NCI-H187 (cell line): ENCODE results near the gene SPIN1.

Source experiments
- DNase-seq, 2 experiments: peaks; one replicate each; lab custom pipeline; 2025; lab: John Stamatoyannopoulos, UW

Gene SPIN1

DNA sequence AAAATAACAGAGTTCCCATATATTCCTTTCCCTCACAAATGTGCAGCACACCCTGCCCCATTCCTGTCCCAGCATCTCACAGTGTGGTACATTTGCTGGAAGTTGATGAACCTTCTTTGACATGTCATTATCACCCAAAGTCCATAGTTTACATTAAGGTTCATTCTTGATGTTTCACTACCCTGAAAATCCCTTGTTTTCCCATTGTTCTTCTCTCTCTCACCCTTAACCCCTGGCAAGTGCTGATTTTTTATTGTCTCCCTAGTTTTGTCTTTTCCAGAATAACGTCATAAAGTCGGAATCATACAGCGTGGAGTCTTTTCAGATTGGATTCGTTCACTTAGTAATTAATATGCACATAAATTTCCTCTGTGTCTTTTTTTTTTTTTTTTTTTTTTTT is 48.1 kb downstream of the SPIN1 start:
- DNase-seq = no peak

DNA sequence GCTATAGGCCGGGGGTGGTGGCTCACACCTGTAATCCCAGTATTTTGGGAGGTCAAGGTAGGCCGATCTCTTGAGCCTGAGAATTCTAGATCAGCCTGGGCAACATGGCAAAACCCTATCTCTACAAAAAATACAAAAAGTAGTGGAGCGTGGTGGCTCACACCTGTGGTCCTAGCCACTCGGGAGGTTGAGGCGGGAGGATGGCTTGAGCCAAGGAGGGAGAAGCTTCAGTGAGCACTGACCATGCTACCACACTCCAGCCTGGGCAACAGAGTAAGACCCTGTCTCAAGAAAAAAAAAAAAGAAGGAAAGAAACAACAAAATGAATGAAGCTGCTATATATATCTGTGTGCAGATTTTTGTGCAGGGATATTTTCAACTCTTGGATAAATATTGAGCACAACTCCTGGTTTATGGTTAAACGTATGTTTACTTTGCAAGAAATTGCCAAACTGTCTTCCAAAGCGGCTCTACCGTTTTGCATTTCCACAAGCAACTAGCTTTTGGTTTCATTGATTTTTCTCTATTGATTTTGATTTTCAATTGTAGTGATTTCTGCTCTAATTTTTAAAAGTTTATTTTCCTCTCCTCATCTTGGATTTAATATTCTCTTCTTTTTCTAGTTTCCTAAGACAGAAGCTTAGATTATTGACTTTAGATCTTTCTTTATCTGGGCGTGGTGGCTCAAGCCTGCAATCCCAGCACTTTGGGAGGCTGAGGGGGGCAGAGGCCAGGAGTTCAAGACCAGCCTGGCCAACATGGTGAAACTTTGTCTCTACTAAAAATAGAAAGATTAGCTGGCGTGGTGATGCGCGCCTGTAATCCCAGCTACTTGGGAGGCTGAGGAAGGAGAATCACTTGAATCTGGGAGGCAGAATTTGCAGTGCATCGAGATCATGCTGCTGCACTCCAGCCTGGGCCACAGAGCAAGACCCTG is 49.2 kb downstream of the SPIN1 start:
- no peak for DNase-seq

- no peak for DNase-seq
Observed at GRCh38 chr9:88438811-88439210, 50.6 kb downstream of the SPIN1 start.

DNA sequence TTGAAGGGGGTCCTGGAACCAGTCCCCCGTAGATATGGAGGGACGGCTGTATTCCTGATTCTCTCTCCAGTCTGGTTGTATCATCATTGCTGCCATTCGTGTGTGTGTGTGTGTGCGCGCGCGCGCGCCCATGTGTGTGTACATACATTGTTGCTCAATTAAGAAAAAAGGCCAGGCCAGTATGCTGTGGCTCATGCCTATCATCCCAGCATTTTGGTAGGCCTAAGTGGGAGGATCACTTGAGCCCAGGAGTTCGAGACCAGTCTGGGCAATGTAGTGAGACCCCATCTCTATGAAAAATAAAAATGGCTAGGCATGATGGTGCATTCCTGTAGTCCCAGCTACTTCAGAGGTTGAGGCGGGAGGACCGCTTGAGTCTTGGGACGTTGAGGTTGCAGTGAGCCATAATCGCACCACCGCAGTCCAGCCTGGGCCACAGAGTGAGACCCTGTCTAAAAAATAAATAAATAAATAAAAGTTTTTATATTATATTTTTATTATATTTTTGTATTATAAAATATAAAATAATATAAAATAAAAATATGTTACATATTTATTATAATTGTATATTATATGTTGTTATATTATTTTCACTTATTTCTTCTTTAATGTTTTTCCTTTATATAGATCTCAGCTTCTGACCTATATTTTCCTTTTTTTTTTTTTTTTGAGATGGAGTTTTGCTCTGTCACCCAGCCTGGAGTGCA is 53.2 kb downstream of the SPIN1 start:
- DNase-seq = no peak

DNA sequence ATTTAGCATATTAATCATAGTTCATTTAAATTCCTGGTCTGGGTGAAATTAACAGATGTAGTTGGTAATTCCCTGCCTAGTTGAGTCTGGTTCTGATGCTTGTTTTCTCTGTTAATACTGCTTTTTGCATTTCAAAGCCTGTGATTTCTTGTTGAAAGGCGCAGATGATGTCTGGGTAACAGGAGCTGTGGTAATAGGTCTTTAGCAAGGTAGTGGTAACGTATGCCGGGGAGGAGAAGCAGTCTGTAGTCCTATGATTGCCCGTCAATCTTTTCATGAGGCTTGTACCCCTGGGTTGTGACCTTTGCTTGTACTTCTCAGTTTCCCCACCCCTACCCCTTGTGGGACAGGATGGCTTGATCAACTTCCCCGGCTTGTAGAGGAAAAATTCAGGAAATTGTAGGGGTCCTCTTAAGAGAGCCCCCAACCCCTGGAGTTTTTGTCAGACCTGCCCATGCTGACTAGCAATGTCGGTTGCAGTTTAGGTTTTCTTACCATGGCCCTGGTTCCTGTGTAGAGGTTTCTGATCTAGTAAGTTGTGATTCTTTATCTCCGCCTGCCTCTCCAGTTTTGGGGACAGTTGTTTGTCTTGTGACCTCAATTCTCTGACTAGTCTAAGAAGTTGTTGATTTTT is 55.4 kb downstream of the SPIN1 start:
- no peak for DNase-seq

- DNase-seq = no peak
Observed at GRCh38 chr9:88446728-88447127, 58.5 kb downstream of the SPIN1 start.

DNA sequence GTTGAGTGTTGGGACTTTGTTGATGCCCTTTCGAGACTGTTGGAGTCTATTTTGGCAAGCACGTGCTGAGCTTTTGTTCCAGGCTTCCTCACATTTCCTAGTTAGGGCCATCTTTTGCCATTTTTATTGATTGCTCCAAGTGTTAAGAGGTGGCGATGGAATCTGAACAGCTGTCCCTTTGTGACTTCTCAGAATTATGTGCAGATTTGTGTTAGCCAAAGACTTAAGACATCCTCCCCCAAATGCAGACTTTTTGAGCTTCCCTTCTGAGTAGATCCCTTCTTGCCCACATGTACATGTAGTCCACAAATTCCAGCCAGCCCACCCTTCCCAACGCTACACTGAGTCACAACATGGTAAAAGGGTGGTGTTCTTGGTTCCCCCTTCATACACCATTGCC is 59.2 kb downstream of the SPIN1 start:
- no peak for DNase-seq

DNA sequence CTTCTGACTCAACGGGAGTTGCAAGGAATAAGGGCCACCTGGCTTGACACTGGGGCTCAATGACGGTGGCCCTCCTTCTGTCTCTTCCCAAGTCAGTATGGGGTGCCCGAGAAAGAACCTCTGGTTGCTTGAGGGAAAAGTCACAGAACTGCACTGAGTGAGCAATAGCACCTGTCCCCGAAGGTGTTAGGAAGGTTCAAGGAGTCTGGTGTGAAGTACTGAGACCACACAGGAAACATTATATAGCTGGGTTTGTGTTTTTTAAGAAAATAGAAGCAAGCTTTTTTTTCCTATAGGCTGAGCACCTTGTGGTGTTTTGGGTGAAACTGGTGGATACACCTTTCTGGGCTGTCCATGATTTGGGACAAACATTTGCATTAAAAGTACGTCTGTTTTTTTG is 62.9 kb downstream of the SPIN1 start:
- no peak for DNase-seq

- DNase-seq = no peak
Observed at GRCh38 chr9:88458716-88459465, 70.6 kb downstream of the SPIN1 start.

DNA sequence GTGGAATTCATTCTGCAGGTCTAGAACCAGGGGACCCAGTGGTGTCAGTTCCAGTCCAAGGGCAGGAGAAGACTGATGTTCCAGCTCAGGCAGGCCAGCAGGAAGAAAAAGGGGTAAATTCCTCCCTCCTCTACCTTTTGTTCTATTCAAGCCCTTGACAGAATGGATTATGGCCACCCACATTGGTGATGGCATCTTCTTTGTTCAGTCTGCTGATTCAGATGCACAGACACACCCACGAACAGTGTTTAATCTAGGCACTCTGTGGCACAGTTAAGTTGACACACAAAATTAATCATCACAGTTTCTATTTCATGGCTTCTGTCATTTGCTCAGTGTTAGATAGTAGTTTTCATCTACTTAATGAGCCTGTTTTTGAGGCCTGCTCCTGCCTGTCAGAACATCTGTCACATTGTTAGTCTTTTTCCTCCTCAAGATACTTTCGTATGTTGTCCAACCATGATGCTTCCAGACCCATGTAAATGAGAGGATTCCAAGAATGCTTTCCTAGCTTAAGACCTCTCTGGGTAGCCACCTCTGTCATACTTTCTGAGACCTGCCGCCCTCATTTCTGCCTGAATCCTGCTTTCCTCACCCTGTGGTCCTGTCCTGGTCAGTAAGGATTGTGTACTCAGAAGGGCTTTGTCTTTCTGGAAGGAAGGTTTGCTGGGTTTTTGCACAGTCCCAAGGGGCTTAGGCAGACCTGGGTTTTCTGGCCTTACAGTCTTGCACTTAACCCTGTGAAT is 72.5 kb downstream of the SPIN1 start:
- no peak for DNase-seq

DNA sequence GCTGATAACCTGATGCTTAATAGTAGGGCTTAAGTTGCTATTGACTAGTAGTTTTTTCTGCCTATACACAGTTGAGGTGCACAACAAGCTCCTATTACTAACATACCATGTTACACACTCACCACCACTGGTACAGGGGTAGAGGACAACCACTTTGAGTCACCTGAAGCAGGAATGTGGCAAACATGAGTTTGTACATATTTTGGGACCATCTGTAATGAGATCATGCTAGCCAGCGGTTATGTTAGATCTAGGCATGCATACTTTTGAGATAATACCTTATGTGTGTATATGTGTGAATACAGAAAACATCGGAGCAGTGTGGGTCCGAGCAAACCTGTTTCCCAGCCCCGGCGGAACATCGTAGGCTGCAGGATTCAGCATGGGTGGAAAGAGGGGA is 73.9 kb downstream of the SPIN1 start:
- no peak for DNase-seq

- no peak for DNase-seq
Observed at GRCh38 chr9:88464851-88465250, 76.6 kb downstream of the SPIN1 start.

DNA sequence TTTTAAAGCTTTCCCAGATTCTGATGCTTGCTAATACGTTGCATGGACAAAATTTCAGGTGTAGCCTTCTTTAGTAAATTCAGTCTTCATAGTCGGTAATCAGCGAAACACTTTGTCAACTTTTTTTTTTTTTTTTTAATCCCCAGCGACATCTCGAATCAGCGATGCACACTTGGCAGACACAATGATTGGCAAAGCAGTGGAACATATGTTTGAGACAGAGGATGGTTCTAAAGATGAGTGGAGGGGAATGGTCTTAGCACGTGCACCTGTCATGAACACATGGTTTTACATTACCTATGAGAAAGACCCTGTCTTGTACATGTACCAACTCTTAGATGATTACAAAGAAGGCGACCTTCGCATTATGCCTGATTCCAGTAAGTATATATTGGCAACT is 80.0 kb downstream of the SPIN1 start:
- DNase-seq = no peak

DNA sequence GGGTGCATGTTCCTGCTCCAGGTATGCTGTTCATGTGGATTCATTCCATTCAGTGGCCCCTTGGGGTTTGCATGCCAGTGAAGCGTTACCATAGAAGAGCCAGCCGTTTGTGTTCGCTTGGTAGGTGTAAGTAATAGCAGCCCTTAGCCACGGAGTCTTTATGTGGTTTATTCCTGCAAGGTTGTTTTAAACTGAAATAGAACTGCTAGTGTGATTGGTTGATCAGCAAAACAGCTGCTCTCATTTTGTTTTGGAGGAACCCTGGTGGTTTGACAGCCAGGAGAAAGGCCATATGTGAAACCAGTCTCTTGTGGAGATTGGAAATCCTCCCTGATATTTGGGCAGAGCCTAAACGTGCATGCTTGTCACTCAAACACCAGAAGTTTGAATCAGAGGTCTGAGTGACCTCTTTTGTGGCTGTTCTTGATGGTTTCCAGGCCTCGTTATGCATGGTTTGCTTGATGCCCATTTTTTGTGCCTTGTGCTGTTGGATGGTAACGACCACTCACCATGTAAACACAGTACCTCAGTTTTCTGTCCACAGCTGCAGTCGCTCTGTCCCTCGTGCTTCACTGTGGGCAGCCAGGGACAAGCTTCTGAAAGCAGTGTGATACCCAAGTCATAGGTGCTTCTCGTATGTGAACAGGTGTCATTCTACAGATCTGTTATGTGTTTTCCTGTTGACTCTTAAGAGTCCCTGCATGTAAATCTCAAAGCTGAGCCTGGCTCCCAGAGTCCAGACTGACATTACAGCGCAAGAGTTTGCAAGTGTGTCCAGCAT is 88.4 kb downstream of the SPIN1 start:
- peak; percentile 54 to 65 for DNase-seq

DNA sequence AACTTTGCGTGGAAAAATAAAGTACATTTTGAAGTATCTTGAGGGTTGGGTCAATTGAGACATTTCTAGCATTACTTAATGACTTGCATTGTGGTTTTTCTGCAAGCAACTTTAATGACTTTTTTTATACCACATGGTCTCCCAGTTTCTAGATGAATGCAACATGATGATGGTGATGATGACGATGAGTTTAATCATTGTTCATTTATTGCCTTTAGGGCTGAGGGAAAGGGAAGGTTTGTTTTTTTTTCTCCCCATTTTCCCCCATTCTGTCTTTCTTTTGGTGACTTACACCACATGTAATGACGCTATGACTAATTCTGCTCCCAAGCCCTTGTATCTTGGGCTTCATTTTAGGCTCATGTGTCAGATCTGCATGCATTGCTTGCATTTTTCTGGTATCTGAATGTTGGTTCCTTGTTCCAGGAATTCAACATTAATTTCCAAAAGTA is 89.1 kb downstream of the SPIN1 start:
- DNase-seq = no peak

- DNase-seq = no peak
Observed at GRCh38 chr9:88478246-88478645, 90.0 kb downstream of the SPIN1 start.

DNA sequence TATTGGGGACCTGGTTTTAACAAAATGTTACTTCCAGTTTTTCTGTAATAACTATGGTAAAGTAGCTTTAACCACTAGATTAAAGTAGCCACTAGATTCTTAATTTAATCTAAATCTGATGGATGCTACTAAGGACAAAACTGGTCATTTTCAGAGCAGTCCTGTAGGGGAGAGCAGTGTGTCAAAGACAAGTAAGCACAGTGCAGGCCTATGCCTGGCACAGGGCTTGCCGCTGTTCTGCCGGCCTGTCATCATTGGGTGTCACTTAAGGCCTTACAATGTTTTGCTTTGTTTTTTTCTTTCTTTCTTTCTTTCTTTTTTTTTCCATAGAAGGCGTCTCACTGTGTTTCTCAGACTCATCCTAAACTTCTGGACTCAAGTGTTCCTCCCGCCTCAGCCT is 93.7 kb downstream of the SPIN1 start:
- no peak for DNase-seq

GRCh38 chr9:88488166-88488565 is 99.9 kb downstream of the SPIN1 start:
- no peak for DNase-seq

DNA sequence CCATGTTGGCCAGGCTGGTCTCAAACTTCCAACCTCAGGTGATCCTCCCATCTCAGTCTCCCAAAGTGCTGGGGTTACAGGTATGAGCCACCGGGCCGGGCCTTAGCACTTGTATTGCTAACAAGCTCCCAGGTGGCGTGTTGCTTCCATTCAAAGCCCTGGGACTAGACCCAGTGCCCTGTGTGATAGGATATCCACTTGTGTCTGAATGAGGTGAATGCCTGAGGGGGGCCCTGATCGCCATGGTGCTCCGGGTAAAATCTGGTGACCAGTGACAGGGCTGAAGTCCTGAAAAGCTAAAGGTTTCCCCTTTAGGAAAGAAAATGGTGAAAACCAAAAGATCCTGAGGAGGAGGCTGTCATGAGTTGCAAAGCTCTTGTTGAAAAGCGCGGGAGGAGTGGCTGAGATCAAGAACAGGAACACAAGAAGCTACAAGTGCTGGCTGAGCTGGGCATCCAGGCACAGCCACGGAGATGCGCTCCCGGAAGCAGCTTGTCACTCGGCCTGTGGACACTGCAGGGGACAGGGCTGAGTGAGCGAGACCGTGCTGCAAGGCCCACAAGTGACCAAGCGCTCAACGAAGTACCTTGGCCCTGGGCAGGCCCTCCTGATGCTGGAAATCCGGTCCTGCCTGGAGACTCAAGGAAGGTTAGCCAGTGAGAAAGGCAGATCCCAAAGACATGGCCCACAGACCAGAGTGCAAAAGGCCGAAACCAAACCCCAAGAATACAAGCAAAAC is 106.9 kb downstream of the SPIN1 start:
- no peak for DNase-seq

DNA sequence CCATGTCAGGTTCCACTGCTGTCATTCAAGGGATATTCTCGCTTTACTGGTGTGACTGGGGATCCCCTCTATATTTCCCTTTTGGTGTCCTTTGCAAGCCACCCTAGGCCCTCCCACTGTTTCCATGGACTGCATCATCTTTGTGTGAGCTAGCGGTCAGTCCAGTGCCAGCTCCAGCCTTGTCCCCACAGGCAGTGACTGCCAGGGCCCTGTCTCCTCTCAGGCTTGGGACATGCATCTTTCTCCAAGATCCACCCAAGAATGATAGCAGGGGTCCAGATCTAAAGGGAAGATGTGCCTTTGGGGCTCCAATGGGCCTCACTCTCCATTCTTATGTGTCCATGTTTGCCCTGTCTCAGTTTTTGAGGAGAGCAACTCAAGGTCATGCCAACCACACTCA is 109.0 kb downstream of the SPIN1 start:
- DNase-seq = no peak
